KMS-11 (cell line): Measurements from ENCODE around the gene SF3B6.

ENCODE experiments used
- H2AFZ ChIP-seq: fragments of 200-600 bp; sonication (generic); 2 replicates; pipeline ENCODE4 v1.6.1; 2016; ENCODE audit warnings: antibody characterized with exemption, mixed run types, low read depth
- H3K27ac ChIP-seq: fragments of 200-600 bp; sonication (generic); 2 replicates; pipeline ENCODE4 v1.6.1; 2016; ENCODE audit warnings: mild to moderate bottlenecking, mixed run types
- H3K27me3 ChIP-seq: fragments of 200-600 bp; sonication (generic); 2 replicates; pipeline ENCODE4 v1.6.1; 2017; ENCODE audit warnings: mild to moderate bottlenecking, low read depth, mixed run types, moderate library complexity; ENCODE audit not compliant: insufficient read depth
- H3K36me3 ChIP-seq: fragments of 200-600 bp; sonication (generic); 2 replicates; pipeline ENCODE4 v1.6.1; 2017; ENCODE audit warnings: mild to moderate bottlenecking, mixed run types; ENCODE audit not compliant: insufficient read depth
- H3K4me1 ChIP-seq: fragments of 200-600 bp; sonication (generic); 2 replicates; pipeline ENCODE4 v1.6.1; 2016; ENCODE audit warnings: mild to moderate bottlenecking, low read depth, mixed run types; ENCODE audit not compliant: poor library complexity, severe bottlenecking
- H3K4me2 ChIP-seq: fragments of 200-600 bp; sonication (generic); 2 replicates; pipeline ENCODE4 v1.7.0; 2016; ENCODE audit warnings: mild to moderate bottlenecking, mixed run types
- H3K4me3 ChIP-seq: fragments of 200-600 bp; sonication (generic); IDR thresholded peaks from 2 replicates; pipeline ENCODE4 v1.6.1; 2017; ENCODE audit warnings: low read depth, low read length, mixed read lengths; ENCODE audit not compliant: insufficient read depth
- H3K79me2 ChIP-seq: fragments of 200-600 bp; sonication (generic); 2 replicates; pipeline ENCODE4 v1.6.1; 2016; ENCODE audit warnings: low read depth, mixed run types; ENCODE audit not compliant: insufficient read depth
- H3K9ac ChIP-seq: fragments of 200-600 bp; sonication (generic); 2 replicates; pipeline ENCODE4 v1.6.1; 2016; ENCODE audit warnings: mild to moderate bottlenecking, mixed run types
- H4K20me1 ChIP-seq: fragments of 200-600 bp; sonication (generic); 2 replicates; pipeline ENCODE4 v1.6.1; 2016; ENCODE audit warnings: mild to moderate bottlenecking, mixed run types; ENCODE audit not compliant: insufficient read depth
- CTCF ChIP-seq: fragments of 200-600 bp; sonication (generic); conservative IDR thresholded peaks from 2 replicates; pipeline ENCODE4 v1.6.1; 2017; ENCODE audit warnings: low read depth, mild to moderate bottlenecking, antibody characterized with exemption, low read length, moderate library complexity, mixed read lengths

SF3B6 gene

GRCh38 chr2:24019729-24020128 is 56.4 kb downstream of the SF3B6 start:
- H3K27me3 ChIP-seq = no peaks in the 10 kb centered on the region
- no peak for TF ChIP-seq CTCF
- H3K27ac ChIP-seq = no peak overlapping the region
- H2AFZ ChIP-seq = no peak overlapping the region
- no peaks in the 10 kb centered on the region for H3K79me2 ChIP-seq
- no peak overlapping the region for H3K4me2 ChIP-seq
- no peak overlapping the region for H3K9ac ChIP-seq
- H3K4me1 ChIP-seq = no peaks in the 10 kb centered on the region
- no peak overlapping the region for H3K4me3 ChIP-seq
- no peaks in the 10 kb centered on the region for H3K36me3 ChIP-seq
- H4K20me1 ChIP-seq = no peaks in the 10 kb centered on the region

GRCh38 chr2:24018241-24018640 is 57.9 kb downstream of the SF3B6 start:
- Histone ChIP-seq H3K27me3 (no peaks in the 10 kb centered on the region), H2AFZ (no peak overlapping the region), H3K27ac (no peak overlapping the region), H3K4me2 (no peak overlapping the region), H3K36me3 (no peaks in the 10 kb centered on the region), H3K4me1 (no peaks in the 10 kb centered on the region), H3K79me2 (no peaks in the 10 kb centered on the region), H3K9ac (no peak overlapping the region), H4K20me1 (no peaks in the 10 kb centered on the region), H3K4me3 (no peak overlapping the region)
- TF ChIP-seq CTCF = no peak

GRCh38 chr2:24017711-24018110 is 58.4 kb downstream of the SF3B6 start:
- Histone ChIP-seq H3K27me3 (no peaks in the 10 kb centered on the region), H2AFZ (no peak overlapping the region), H3K4me1 (no peaks in the 10 kb centered on the region), H3K9ac (no peak overlapping the region), H3K36me3 (no peaks in the 10 kb centered on the region), H3K27ac (no peak overlapping the region), H3K4me2 (no peak overlapping the region), H3K4me3 (no peak overlapping the region), H3K79me2 (no peaks in the 10 kb centered on the region), H4K20me1 (no peaks in the 10 kb centered on the region)
- no peak for TF ChIP-seq CTCF
